Activated naive CD8-positive, alpha-beta T cell treated with anti-CD3 and anti-CD28 coated beads, Interleukin-2, amount 50 U/mL, for 24 hours (primary cell): Measurements from ENCODE around the gene CLIC3.

Source experiments
- ATAC-seq: fragments of 150-1000 bp; cut with Tn5 transposase; one replicate; pipeline ENCODE4 v1.10.0; 2021
- DNase-seq: peaks from one replicate; pipeline ENCODE4 v3.0.0; 2021
- H3K27ac Mint-ChIP-seq: one replicate; pipeline ENCODE4 v1.8.0; 2021; ENCODE audit warnings: mild to moderate bottlenecking, mixed read lengths
- H3K27me3 Mint-ChIP-seq: one replicate; pipeline ENCODE4 v1.8.0; 2021; ENCODE audit warnings: mixed read lengths
- H3K36me3 Mint-ChIP-seq: one replicate; pipeline ENCODE4 v1.8.0; 2021; ENCODE audit warnings: low read depth, mixed read lengths
- H3K4me1 Mint-ChIP-seq: one replicate; pipeline ENCODE4 v1.8.0; 2021; ENCODE audit warnings: mixed read lengths
- H3K4me3 Mint-ChIP-seq: one replicate; pipeline ENCODE4 v1.8.0; 2021; ENCODE audit warnings: mild to moderate bottlenecking, moderate library complexity, mixed read lengths
- H3K9me3 Mint-ChIP-seq: one replicate; pipeline ENCODE4 v1.8.0; 2021; ENCODE audit warnings: mixed read lengths

The CLIC3 gene

GRCh38 chr9:137026384-137026783, 30.0 kb upstream of the CLIC3 start:
- peaks cover 4% of the 10 kb centered on the region for H3K27me3 Mint-ChIP-seq
- no peak overlapping the region for H3K27ac Mint-ChIP-seq
- peaks cover 27% of the 10 kb centered on the region for H3K4me1 Mint-ChIP-seq
- no peak overlapping the region for H3K4me3 Mint-ChIP-seq
- DNase-seq: no peak
- no peaks in the 10 kb centered on the region for H3K36me3 Mint-ChIP-seq
- ATAC-seq: no peak
- H3K9me3 Mint-ChIP-seq: no peaks in the 10 kb centered on the region

- no peak for ATAC-seq
- no peak overlapping the region for H3K27ac Mint-ChIP-seq
- H3K36me3 Mint-ChIP-seq: no peaks in the 10 kb centered on the region
- H3K4me3 Mint-ChIP-seq: no peak overlapping the region
- H3K27me3 Mint-ChIP-seq: peaks cover 4% of the 10 kb centered on the region
- H3K9me3 Mint-ChIP-seq: no peaks in the 10 kb centered on the region
- DNase-seq: no peak
- H3K4me1 Mint-ChIP-seq: peaks cover 23% of the 10 kb centered on the region
Observed at GRCh38 chr9:137025517-137025966, 29.2 kb upstream of the CLIC3 start.

- H3K27ac Mint-ChIP-seq: no peak overlapping the region
- H3K27me3 Mint-ChIP-seq: peaks cover 2% of the 10 kb centered on the region
- H3K4me3 Mint-ChIP-seq: no peak overlapping the region
- peaks cover 4% of the 10 kb centered on the region for H3K4me1 Mint-ChIP-seq
- DNase-seq (no peak), ATAC-seq (no peak)
- H3K36me3 Mint-ChIP-seq: no peaks in the 10 kb centered on the region
- no peaks in the 10 kb centered on the region for H3K9me3 Mint-ChIP-seq
Observed at GRCh38 chr9:137023583-137023991, 27.2 kb upstream of the CLIC3 start.

GRCh38 chr9:137023157-137023556, 26.8 kb upstream of the CLIC3 start:
- Mint-ChIP-seq H3K4me3 (no peak overlapping the region), H3K27me3 (peaks cover 2% of the 10 kb centered on the region), H3K4me1 (peaks cover 4% of the 10 kb centered on the region), H3K9me3 (no peaks in the 10 kb centered on the region), H3K27ac (no peak overlapping the region), H3K36me3 (no peaks in the 10 kb centered on the region)
- no peak for ATAC-seq
- DNase-seq: no peak

DNA sequence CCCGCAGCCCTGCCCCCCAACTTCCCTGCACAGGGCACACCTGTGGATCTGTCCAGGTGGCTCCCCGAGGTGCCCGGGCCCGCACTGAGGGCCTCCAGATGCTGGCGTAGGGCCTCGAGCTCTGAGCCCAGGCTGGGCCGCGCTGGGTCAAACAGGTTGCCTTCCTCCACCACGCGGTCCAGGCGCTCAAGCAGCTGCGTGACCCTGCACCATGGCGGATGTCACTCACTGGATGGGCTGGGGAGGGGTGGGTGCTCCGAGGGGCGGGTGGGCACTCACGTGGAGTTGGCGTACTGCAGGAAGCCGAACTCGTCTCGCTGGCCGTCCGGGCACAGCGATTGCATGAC, 26.3 kb upstream of the CLIC3 start:
- no peak overlapping the region for H3K27ac Mint-ChIP-seq
- H3K4me1 Mint-ChIP-seq: peaks cover 4% of the 10 kb centered on the region
- no peaks in the 10 kb centered on the region for H3K36me3 Mint-ChIP-seq
- DNase-seq: no peak
- no peak overlapping the region for H3K4me3 Mint-ChIP-seq
- H3K27me3 Mint-ChIP-seq: peaks cover 2% of the 10 kb centered on the region
- H3K9me3 Mint-ChIP-seq: no peaks in the 10 kb centered on the region
- no peak for ATAC-seq

GRCh38 chr9:137021979-137022661, 25.8 kb upstream of the CLIC3 start:
- Mint-ChIP-seq H3K4me3 (no peak overlapping the region), H3K9me3 (no peaks in the 10 kb centered on the region), H3K4me1 (peaks cover 2% of the 10 kb centered on the region), H3K27me3 (no peaks in the 10 kb centered on the region), H3K36me3 (no peaks in the 10 kb centered on the region), H3K27ac (no peak overlapping the region)
- peak; percentile 80 for DNase-seq
- ATAC-seq: peak; percentile 59

GRCh38 chr9:137021568-137021978, 25.2 kb upstream of the CLIC3 start:
- no peak overlapping the region for H3K27ac Mint-ChIP-seq
- H3K4me1 Mint-ChIP-seq: peaks cover 2% of the 10 kb centered on the region
- H3K27me3 Mint-ChIP-seq: no peaks in the 10 kb centered on the region
- DNase-seq: no peak
- H3K9me3 Mint-ChIP-seq: no peaks in the 10 kb centered on the region
- H3K4me3 Mint-ChIP-seq: no peak overlapping the region
- ATAC-seq: no peak
- H3K36me3 Mint-ChIP-seq: no peaks in the 10 kb centered on the region

DNA sequence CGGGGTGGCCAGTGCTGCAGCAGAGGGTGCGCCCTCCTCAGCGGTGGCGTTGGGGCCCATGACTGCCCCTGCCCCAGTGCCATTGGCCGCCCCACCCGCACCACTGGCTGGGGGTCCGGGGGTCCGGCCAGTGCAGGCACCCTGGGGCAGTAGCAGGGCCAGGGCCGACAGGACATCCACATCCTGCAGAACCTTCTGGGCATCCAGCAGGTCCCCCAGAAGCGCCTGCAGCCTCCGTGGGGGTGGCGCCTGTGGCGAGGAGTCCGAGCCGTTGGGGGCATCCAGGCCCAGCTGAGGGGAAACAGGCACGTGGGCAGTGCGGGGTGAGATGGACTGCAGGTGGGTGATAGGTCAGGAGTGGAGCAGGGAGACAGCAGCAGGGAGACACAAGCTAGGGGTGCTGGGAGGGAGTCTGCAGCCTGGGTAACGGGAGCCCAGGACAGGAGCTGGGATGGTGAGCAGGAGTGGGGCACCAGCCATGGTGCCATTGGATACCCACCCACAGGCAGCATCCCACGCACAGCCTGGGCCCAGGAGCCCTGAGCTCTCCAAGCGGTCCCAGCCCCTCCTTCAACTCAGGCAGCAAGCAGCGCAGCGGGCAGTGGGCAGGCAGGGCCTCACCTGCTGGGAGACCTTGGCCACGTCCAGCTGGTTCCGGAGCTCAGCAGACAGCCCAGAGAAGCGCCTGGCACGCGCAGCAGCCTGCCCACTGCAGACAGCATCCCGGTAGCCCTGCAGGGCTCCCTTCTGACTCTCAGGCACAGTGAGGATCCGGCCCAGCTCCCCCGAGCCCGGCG, 24.6 kb upstream of the CLIC3 start:
- no peak overlapping the region for H3K27ac Mint-ChIP-seq
- H3K27me3 Mint-ChIP-seq: no peaks in the 10 kb centered on the region
- no peaks in the 10 kb centered on the region for H3K9me3 Mint-ChIP-seq
- no peak overlapping the region for H3K4me3 Mint-ChIP-seq
- H3K4me1 Mint-ChIP-seq: peaks cover 2% of the 10 kb centered on the region
- no peak for ATAC-seq
- H3K36me3 Mint-ChIP-seq: no peaks in the 10 kb centered on the region
- DNase-seq: no peak

GRCh38 chr9:137019891-137020683, 23.7 kb upstream of the CLIC3 start:
- H3K4me1 Mint-ChIP-seq: peaks cover 2% of the 10 kb centered on the region
- no peaks in the 10 kb centered on the region for H3K36me3 Mint-ChIP-seq
- H3K27me3 Mint-ChIP-seq: no peaks in the 10 kb centered on the region
- ATAC-seq (no peak), DNase-seq (no peak)
- no peak overlapping the region for H3K27ac Mint-ChIP-seq
- H3K9me3 Mint-ChIP-seq: no peaks in the 10 kb centered on the region
- no peak overlapping the region for H3K4me3 Mint-ChIP-seq

DNA sequence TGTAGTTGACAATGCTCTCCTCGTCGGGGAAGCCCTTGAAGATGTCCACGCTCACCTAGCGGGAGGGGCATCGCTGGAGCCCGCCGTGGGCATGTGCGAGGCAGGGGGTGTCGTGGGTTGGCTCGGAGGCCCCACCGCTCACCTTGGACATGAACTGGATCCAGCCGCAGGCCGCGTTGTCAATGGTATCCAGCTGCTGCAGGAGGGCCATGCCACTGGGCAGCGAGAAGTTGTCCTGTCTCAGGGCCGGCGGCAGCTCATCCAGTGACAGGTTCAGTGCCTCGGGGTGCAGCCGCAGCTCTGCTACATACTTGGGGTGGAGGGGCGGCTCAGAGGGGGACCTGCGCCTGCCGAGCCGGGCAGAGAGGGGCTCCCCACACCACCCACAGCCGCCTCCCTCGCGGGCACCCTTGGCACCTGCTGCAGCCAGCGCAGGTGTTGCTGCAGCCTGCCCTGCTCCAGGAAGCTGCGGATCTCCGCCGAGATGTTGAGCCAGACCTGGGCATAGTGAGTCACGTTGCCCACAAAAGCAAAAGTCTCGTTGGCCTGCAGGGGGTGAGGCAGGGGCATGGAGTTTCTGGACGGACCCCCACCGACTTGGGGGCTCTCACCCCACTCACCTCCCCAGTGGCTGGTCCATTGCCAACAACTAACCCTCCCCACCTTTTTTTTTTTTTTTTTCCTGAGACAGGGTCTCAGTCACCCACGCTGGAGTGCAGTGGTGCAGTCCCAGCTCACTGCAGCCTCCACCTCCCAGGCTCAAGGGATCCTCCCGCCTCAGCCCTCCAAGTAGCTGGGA, 22.6 kb upstream of the CLIC3 start:
- no peaks in the 10 kb centered on the region for H3K36me3 Mint-ChIP-seq
- ATAC-seq: no peak
- H3K27me3 Mint-ChIP-seq: no peaks in the 10 kb centered on the region
- peaks cover 2% of the 10 kb centered on the region for H3K4me1 Mint-ChIP-seq
- no peaks in the 10 kb centered on the region for H3K9me3 Mint-ChIP-seq
- H3K4me3 Mint-ChIP-seq: no peak overlapping the region
- no peak overlapping the region for H3K27ac Mint-ChIP-seq
- no peak for DNase-seq

GRCh38 chr9:137017791-137018497, 21.6 kb upstream of the CLIC3 start:
- ATAC-seq: no peak
- no peaks in the 10 kb centered on the region for H3K27me3 Mint-ChIP-seq
- H3K9me3 Mint-ChIP-seq: no peaks in the 10 kb centered on the region
- no peak overlapping the region for H3K4me3 Mint-ChIP-seq
- H3K4me1 Mint-ChIP-seq: peaks cover 2% of the 10 kb centered on the region
- no peak for DNase-seq
- H3K36me3 Mint-ChIP-seq: no peaks in the 10 kb centered on the region
- H3K27ac Mint-ChIP-seq: no peak overlapping the region

DNA sequence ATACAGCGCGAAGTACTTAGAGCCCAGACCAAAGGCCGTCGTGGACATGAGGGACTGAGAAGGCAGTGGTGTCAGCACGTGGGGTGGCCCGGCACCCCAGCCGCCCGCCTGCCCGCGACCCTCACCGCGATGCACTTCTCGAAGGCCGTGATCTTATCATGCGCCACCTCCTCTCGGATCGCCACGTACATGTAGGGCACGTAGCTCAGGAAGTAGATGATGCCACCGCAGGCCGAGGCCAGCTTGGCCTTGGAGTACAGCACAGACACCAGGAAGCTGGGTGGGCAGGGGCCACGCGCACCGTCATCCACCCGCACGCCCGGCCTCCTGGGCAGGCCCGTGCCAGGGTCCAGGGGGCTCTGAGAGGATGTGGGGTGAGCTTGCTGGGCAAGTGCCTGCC, 20.7 kb upstream of the CLIC3 start:
- no peak for ATAC-seq
- Mint-ChIP-seq H3K4me1 (peaks cover under 1% of the 10 kb centered on the region), H3K27ac (no peak overlapping the region)

GRCh38 chr9:137016436-137016835, 20.1 kb upstream of the CLIC3 start:
- H3K36me3 Mint-ChIP-seq: no peaks in the 10 kb centered on the region
- H3K4me1 Mint-ChIP-seq: no peaks in the 10 kb centered on the region
- no peak for ATAC-seq
- no peaks in the 10 kb centered on the region for H3K9me3 Mint-ChIP-seq
- no peak for DNase-seq
- no peak overlapping the region for H3K4me3 Mint-ChIP-seq
- H3K27ac Mint-ChIP-seq: no peak overlapping the region
- no peaks in the 10 kb centered on the region for H3K27me3 Mint-ChIP-seq

More for the DNA sequence above, 20.7 kb upstream of the CLIC3 start:
- Mint-ChIP-seq H3K27me3 (no peaks in the 10 kb centered on the region), H3K9me3 (no peaks in the 10 kb centered on the region), H3K36me3 (no peaks in the 10 kb centered on the region), H3K4me3 (no peak overlapping the region)
- no peak for DNase-seq

GRCh38 chr9:137015976-137016375, 19.6 kb upstream of the CLIC3 start:
- no peak overlapping the region for H3K27ac Mint-ChIP-seq
- H3K9me3 Mint-ChIP-seq: no peaks in the 10 kb centered on the region

More at GRCh38 chr9:137015976-137016375, 19.6 kb upstream of the CLIC3 start:
- no peak for DNase-seq
- no peaks in the 10 kb centered on the region for H3K27me3 Mint-ChIP-seq
- no peaks in the 10 kb centered on the region for H3K4me1 Mint-ChIP-seq
- no peaks in the 10 kb centered on the region for H3K36me3 Mint-ChIP-seq
- no peak overlapping the region for H3K4me3 Mint-ChIP-seq
- no peak for ATAC-seq
